Kasumi-1 (cell line): ENCODE data around the gene SMCO2.

Source experiments
- DNase-seq, 2 experiments: peaks; one replicate each; lab custom pipeline; 2025; lab: John Stamatoyannopoulos, UW

The SMCO2 gene

GRCh38 chr12:27446436-27446835, at the start of gene SMCO2:
SMCO2 (plus strand) TSS chr12:27446736; CDS start chr12:27470632, 23,896 bp downstream.
- no peak for DNase-seq

- no peak for DNase-seq
Measured at GRCh38 chr12:27398466-27398865, 48.1 kb upstream of the SMCO2 start.

GRCh38 chr12:27399074-27399473, 47.5 kb upstream of the SMCO2 start:
- DNase-seq = no peak

- DNase-seq = no peak
Measured at GRCh38 chr12:27400856-27401354, 45.6 kb upstream of the SMCO2 start.

- DNase-seq = no peak
Measured at GRCh38 chr12:27412047-27412446, 34.5 kb upstream of the SMCO2 start.

- DNase-seq = no peak
Measured at GRCh38 chr12:27422697-27423096, 23.8 kb upstream of the SMCO2 start.

GRCh38 chr12:27424631-27425230, 21.8 kb upstream of the SMCO2 start:
- peak; percentile 55 to 80 for DNase-seq

GRCh38 chr12:27425306-27425705, 21.2 kb upstream of the SMCO2 start:
- no peak for DNase-seq

- no peak for DNase-seq
Measured at GRCh38 chr12:27426743-27427487, 19.6 kb upstream of the SMCO2 start.

GRCh38 chr12:27427824-27428223, 18.7 kb upstream of the SMCO2 start:
- no peak for DNase-seq

GRCh38 chr12:27428466-27428865, 18.1 kb upstream of the SMCO2 start:
- DNase-seq = no peak

GRCh38 chr12:27429606-27430005, 16.9 kb upstream of the SMCO2 start:
- DNase-seq = no peak

- no peak for DNase-seq
Measured at GRCh38 chr12:27431185-27431584, 15.4 kb upstream of the SMCO2 start.

- DNase-seq = peak; percentile 19 to 28
Measured at GRCh38 chr12:27434673-27435565, 11.6 kb upstream of the SMCO2 start.

GRCh38 chr12:27436029-27436428, 10.5 kb upstream of the SMCO2 start:
- no peak for DNase-seq

- no peak for DNase-seq
Measured at GRCh38 chr12:27436768-27437167, 9.8 kb upstream of the SMCO2 start.

- DNase-seq = no peak
Measured at GRCh38 chr12:27437839-27438238, 8.7 kb upstream of the SMCO2 start.

- no peak for DNase-seq
Measured at GRCh38 chr12:27447761-27448160, 1.2 kb downstream of the SMCO2 start.

- DNase-seq = no peak
Measured at GRCh38 chr12:27449026-27449425, 2.5 kb downstream of the SMCO2 start.

GRCh38 chr12:27449893-27450534, 3.5 kb downstream of the SMCO2 start:
- no peak for DNase-seq

- no peak for DNase-seq
Measured at GRCh38 chr12:27451036-27451825, 4.7 kb downstream of the SMCO2 start.
